Measurements from ENCODE around the gene OR4D1.

- no peak for TF ChIP-seq RAD21 (IDR thresholded peaks at IDR 0.05; ENCODE audit: low read length)
- TF ChIP-seq CTCF (conservative IDR thresholded peaks at IDR 0.05; ENCODE audit: low read depth, low read length) = no peak
- no peak for TF ChIP-seq RCOR1 (IDR thresholded peaks at IDR 0.05; ENCODE audit: insufficient replicate concordance, low read length)
- no peak for TF ChIP-seq POLR2A (IDR thresholded peaks at IDR 0.05; ENCODE audit: low read depth, low read length)
- no peak for TF ChIP-seq CEBPB (IDR thresholded peaks at IDR 0.05; ENCODE audit: low read depth, low read length)
- TF ChIP-seq BHLHE40 (IDR thresholded peaks at IDR 0.05; ENCODE audit: low read depth, low read length) = no peak
- no peak for TF ChIP-seq RFX5 (IDR thresholded peaks at IDR 0.05; ENCODE audit: low read depth, low read length)
- TF ChIP-seq MAZ (IDR thresholded peaks at IDR 0.05; ENCODE audit: borderline replicate concordance, low read depth, low read length) = no peak
- no peak for TF ChIP-seq NFE2L2 (IDR thresholded peaks at IDR 0.05; ENCODE audit: low read depth, low read length)
These were observed 38.2 kb upstream of the OR4D1 start for GRCh38 chr17:58110012-58110411.

All from IMR-90 (cell line).